ENCODE results near the gene AXDND1.
"Not testable (repeated sequence)": the region's sequence is repeated elsewhere in the genome, so short reads cannot be mapped to it uniquely, and the experiment has no call there.

Gene AXDND1

DNA sequence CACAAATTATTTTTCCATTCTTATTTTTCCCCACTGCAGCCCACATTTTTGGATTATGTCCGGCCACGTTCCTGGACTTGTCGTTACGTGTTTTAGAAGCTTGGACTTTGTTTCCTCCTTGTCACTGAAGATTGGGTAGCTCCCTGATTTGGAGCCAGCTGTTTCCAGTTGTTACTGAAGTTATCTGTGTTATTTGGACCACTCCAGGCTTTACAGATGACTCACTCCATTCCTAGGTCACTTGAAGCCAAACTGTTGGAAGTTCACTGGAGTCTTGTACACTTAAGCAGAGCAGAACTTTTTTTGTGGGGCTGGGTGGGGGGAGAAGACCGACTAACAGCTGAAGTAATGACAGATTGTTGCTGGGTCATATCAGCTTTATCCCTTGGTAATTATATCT, 12.2 kb upstream of the AXDND1 start:
- no peak for TF ChIP-seq CTCF (IDR thresholded peaks at IDR 0.05; ENCODE audit: low read depth, low read length, missing control alignments)
- DNase-seq (ENCODE audit: low read depth) = peak; percentile 15
- in situ Hi-C loops (cut with HindIII; ENCODE audit: low sequenced_read_pairs) = loop anchor here (5.0 kb wide), 1 partner anchor 61 kb away; the partner anchor contains the start of gene SOAT1
- no peak overlapping the region for H3K4me3 ChIP-seq (ENCODE audit: low read depth, low read length)

- in situ Hi-C loops (cut with HindIII; ENCODE audit: low sequenced_read_pairs); H3K4me3 ChIP-seq (ENCODE audit: low read depth, low read length): not testable (repeated sequence)
Observed at GRCh38 chr1:179361631-179362030, 4.1 kb upstream of the AXDND1 start.

GRCh38 chr1:179366093-179366800, 476 bp downstream of the AXDND1 start:
- TF ChIP-seq CTCF (IDR thresholded peaks at IDR 0.05; ENCODE audit: low read depth, low read length, missing control alignments) = no peak
- in situ Hi-C loops (cut with HindIII; ENCODE audit: low sequenced_read_pairs) = no loop called here
- no peak for DNase-seq (ENCODE audit: low read depth)
- H3K4me3 ChIP-seq (ENCODE audit: low read depth, low read length) = peak overlapping the region; percentile 66

More at GRCh38 chr1:179361631-179362030, 4.1 kb upstream of the AXDND1 start:
- not testable (repeated sequence) for DNase-seq (ENCODE audit: low read depth)

- in situ Hi-C loops (cut with HindIII; ENCODE audit: low sequenced_read_pairs) = no loop called here
- peak; percentile 47 for TF ChIP-seq CTCF (IDR thresholded peaks at IDR 0.05; ENCODE audit: low read depth, low read length, missing control alignments)
- DNase-seq (ENCODE audit: low read depth) = peak; percentile 65
- H3K4me3 ChIP-seq (ENCODE audit: low read depth, low read length) = no peak overlapping the region
Observed at GRCh38 chr1:179369751-179370341, 4.1 kb downstream of the AXDND1 start.

GRCh38 chr1:179372160-179372559, 6.4 kb downstream of the AXDND1 start:
- no peak for DNase-seq (ENCODE audit: low read depth)
- TF ChIP-seq CTCF (IDR thresholded peaks at IDR 0.05; ENCODE audit: low read depth, low read length, missing control alignments) = no peak
- in situ Hi-C loops (cut with HindIII; ENCODE audit: low sequenced_read_pairs) = no loop called here
- H3K4me3 ChIP-seq (ENCODE audit: low read depth, low read length) = no peak overlapping the region

DNA sequence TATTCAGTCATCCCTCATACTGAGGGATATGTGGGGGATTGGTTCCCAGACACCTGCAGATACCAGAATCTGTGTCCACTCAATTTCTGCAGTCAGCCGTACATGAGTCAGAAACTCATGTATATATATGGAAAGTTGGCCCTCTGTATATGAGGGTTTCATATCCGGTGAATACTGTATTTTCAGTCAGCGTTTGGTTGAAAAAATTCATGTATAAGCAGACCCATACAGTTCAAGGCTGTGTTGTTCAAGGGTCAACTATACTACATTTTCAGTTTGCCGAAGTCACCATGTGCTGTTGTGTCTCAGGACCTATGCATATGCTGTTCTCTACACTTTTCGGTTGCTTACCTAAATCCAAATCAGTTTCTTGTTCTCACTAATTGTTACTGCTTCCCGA, 10.5 kb downstream of the AXDND1 start:
- no peak overlapping the region for H3K4me3 ChIP-seq (ENCODE audit: low read depth, low read length)
- DNase-seq (ENCODE audit: low read depth) = no peak
- no peak for TF ChIP-seq CTCF (IDR thresholded peaks at IDR 0.05; ENCODE audit: low read depth, low read length, missing control alignments)
- in situ Hi-C loops (cut with HindIII; ENCODE audit: low sequenced_read_pairs) = no loop called here

DNA sequence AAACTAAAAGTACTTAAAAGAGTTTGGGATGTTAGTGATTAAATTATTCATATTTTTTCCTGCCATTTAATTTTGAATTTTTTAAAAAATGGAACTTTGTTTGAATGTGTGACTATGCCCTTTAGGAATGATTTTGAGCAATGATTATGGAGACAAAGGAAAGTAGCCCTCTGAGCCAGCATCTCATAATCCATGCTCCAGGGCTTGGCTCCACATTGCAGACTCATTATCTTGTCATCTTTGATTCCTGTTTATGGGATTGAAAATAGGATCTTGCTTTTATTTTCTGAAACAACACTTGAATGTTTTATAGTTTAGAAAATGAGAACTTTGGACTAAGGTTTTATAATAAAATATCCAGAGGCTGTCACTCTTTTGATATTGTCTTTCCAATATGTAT, 14.5 kb downstream of the AXDND1 start:
- no peak overlapping the region for H3K4me3 ChIP-seq (ENCODE audit: low read depth, low read length)
- in situ Hi-C loops (cut with HindIII; ENCODE audit: low sequenced_read_pairs) = no loop called here
- no peak for DNase-seq (ENCODE audit: low read depth)
- TF ChIP-seq CTCF (IDR thresholded peaks at IDR 0.05; ENCODE audit: low read depth, low read length, missing control alignments) = no peak

Measured in astrocyte of the cerebellum (primary cell).